GM13977 (cell line): ENCODE data around the gene DDHD1.

ENCODE experiments used
- DNase-seq: peaks from one replicate; pipeline ENCODE4 v3.0.0; 2012; ENCODE audit warnings: low spot score
- CTCF ChIP-seq: IDR thresholded peaks from 2 replicates; pipeline ENCODE4 v1.5.1; 2012; ENCODE audit warnings: mild to moderate bottlenecking, control low read depth; ENCODE audit not compliant: insufficient read depth; ENCODE audit errors: extremely low read depth, missing control alignments
- in situ Hi-C: fragments of 300-500 bp; cut with MboI; formaldehyde crosslinking; loops from one replicate; pipeline ENCODE4 v1.12.0; 2022; ENCODE audit warnings: low sequenced_read_pairs, low pct_unique_long_range_greater_than_20kb, mixed read lengths, inconsistent platforms; ENCODE audit not compliant: unreplicated experiment

Gene DDHD1

DNA sequence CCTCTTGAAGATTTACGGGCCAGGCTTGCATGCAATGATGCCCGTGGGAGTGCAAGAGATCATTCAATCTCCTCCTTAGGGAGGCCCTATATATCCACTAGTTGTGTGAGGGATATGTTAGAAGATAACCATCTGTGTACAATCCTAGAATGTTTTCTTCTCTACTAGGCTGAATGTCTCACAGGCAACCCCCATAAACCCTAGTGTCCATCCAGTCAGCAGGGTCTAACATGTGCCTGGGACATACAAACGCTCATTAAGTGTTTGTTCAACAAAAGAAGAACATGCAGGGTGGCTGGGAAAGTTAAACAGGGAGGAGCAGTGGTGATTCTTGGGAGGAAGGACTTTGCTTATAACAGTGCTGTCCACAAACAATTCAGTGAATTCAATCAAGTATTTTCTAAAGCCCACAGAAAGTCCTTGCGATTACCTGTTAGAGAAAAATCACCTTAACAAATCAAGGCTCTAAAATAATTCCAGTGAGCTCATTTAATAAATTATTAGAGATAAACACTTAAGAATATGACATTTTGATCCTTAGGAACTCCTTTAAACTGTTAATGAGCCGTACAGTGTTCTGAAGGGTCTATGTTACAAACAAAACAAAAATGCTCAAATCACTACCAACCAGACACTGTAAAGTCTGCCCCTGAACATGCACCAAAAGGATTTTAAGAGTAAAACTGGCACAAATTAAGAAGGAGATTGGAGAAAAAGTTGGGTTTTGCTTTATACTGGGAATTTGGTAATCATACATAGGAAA, 105.6 kb downstream of the DDHD1 start:
- no peak for DNase-seq

DNA sequence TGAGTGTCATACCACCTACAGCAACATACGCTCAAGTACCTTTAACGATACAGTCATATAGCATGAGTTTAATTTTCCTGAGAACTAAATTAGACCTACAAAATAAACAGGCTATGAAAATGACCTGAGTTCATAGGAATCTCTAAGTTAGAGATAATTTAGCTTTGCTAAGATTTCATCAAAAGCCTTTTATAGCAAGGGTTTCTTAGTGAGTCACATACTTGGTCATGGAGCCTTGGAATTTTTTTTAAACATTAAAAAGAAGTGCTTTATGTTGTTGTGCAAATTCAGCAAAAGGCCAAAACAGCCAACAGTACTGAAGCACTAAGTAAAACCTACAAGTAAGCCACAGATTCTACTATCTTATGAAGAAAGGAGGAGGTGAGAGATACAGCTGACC, 108.6 kb downstream of the DDHD1 start:
- in situ Hi-C loops = no loop called here
- DNase-seq = no peak
- TF ChIP-seq CTCF = no peak

More for the DNA sequence above, 105.6 kb downstream of the DDHD1 start:
- TF ChIP-seq CTCF = no peak
- in situ Hi-C loops = no loop called here

DNA sequence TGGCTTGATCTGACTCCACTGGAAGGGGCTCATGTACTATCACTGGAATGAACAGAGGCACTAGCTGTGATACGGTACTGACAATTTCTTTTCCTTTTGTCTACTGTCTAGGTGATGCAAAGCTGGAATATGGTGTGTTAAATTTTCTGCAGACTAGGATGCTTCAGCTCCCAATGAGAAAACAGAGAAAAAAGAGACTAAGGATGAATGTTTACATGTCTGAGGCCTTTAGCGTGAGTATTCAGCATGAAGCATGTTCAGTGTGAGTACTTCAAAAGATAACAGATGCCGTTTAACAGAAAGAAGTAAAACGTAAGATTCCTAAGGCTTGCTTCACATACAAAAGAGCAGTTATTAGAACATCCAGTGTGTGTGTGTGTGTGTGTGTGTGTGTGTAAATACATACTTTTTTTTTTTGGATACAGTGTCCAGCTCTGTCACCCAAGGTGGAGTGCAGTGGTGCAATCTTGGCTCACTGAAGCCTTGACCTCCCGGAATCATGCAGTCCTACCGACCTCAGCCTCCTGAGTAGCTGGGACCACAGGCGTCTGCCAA, 110.0 kb downstream of the DDHD1 start:
- TF ChIP-seq CTCF = no peak
- no peak for DNase-seq
- in situ Hi-C loops = no loop called here

- TF ChIP-seq CTCF = no peak
- no peak for DNase-seq
- in situ Hi-C loops = no loop called here
Measured at GRCh38 chr14:53042480-53042879, 110.6 kb downstream of the DDHD1 start.

- in situ Hi-C loops = no loop called here
- TF ChIP-seq CTCF = no peak
- DNase-seq = no peak
Measured at GRCh38 chr14:53041067-53041466, 112.1 kb downstream of the DDHD1 start.

GRCh38 chr14:53038629-53039028, 114.5 kb downstream of the DDHD1 start:
- DNase-seq = no peak
- no peak for TF ChIP-seq CTCF
- in situ Hi-C loops = no loop called here
